ENCODE data around the gene MINDY1. TPM values are rescaled to one million over a fixed set of nuclear protein-coding genes. Genes with fewer than 3 reads are reported as not detected.
A peak's percentile ranks its signal among the peaks of the same experiment; 100 is the strongest.

Gene MINDY1
- polyA plus RNA-seq, 1 donor from 2014 or later = 16.1 TPM

- no peaks in the 10 kb centered on the region for H3K36me3 ChIP-seq (ENCODE audit: insufficient read depth, low read length)
- peak overlapping the region; percentile 100 for H2AFZ ChIP-seq (ENCODE audit: low read depth, low read length)
- peaks cover 22% of the 10 kb centered on the region for H3K79me2 ChIP-seq (replicated peaks; ENCODE audit: insufficient read depth, low read length)
- H3F3A ChIP-seq (ENCODE audit: insufficient read depth, low read length, poor library complexity, severe bottlenecking) = no peaks in the 10 kb centered on the region
- H3K27me3 ChIP-seq (ENCODE audit: insufficient read depth, low read depth, low read length) = no peaks in the 10 kb centered on the region
- no peaks in the 10 kb centered on the region for H4K20me1 ChIP-seq (ENCODE audit: insufficient read depth)
- peak overlapping the region; percentile 74 for H3K9ac ChIP-seq (ENCODE audit: low read length)
- H3K27ac ChIP-seq (ENCODE audit: low read length) = no peak overlapping the region
- no peaks in the 10 kb centered on the region for H3K9me3 ChIP-seq (ENCODE audit: low read length)
- H3K9me2 ChIP-seq (ENCODE audit: insufficient read depth, low read length) = no peaks in the 10 kb centered on the region
- peak overlapping the region; percentile 79 for H3K4me2 ChIP-seq (ENCODE audit: low read length)
- peak overlapping the region; percentile 76 for H3K4me3 ChIP-seq (ENCODE audit: low read length)
- TF ChIP-seq MXI1 (conservative IDR thresholded peaks at IDR 0.05; ENCODE audit: poor library complexity, severe bottlenecking) (no peak), EP300 (conservative IDR thresholded peaks at IDR 0.05; ENCODE audit: poor library complexity, severe bottlenecking) (no peak), SMC3 (conservative IDR thresholded peaks at IDR 0.05; ENCODE audit: poor library complexity) (no peak), REST (IDR thresholded peaks at IDR 0.05; ENCODE audit: borderline replicate concordance) (no peak), RAD21 (conservative IDR thresholded peaks at IDR 0.05) (no peak), CTCF (IDR thresholded peaks at IDR 0.05; ENCODE audit: poor library complexity, severe bottlenecking) (no peak), TAF1 (IDR thresholded peaks at IDR 0.05; ENCODE audit: low read depth) (no peak), POLR2AphosphoS5 (IDR thresholded peaks at IDR 0.05) (no peak), EZH2 (IDR thresholded peaks at IDR 0.05; ENCODE audit: borderline replicate concordance, insufficient read depth, low read length, poor library complexity, severe bottlenecking) (no peak)
These were observed 2.5 kb upstream of the MINDY1 start for GRCh38 chr1:151009206-151009587.

- TF ChIP-seq MXI1 (conservative IDR thresholded peaks at IDR 0.05; ENCODE audit: poor library complexity, severe bottlenecking) (peak; percentile 32), CTCF (IDR thresholded peaks at IDR 0.05; ENCODE audit: poor library complexity, severe bottlenecking) (no peak), EZH2 (IDR thresholded peaks at IDR 0.05; ENCODE audit: borderline replicate concordance, insufficient read depth, low read length, poor library complexity, severe bottlenecking) (no peak), POLR2AphosphoS5 (IDR thresholded peaks at IDR 0.05) (peak; percentile 36), TAF1 (IDR thresholded peaks at IDR 0.05; ENCODE audit: low read depth) (peak; percentile 57), SMC3 (conservative IDR thresholded peaks at IDR 0.05; ENCODE audit: poor library complexity) (peak; percentile 20), EP300 (conservative IDR thresholded peaks at IDR 0.05; ENCODE audit: poor library complexity, severe bottlenecking) (peak; percentile 69)
- Histone ChIP-seq H3K27ac (ENCODE audit: low read length) (peak within 1 kb of the TSS; percentile 75), H3K9me2 (ENCODE audit: insufficient read depth, low read length) (no peaks in the 10 kb centered on the region)
These were observed 1.8 kb upstream of the MINDY1 start, which contains the start of gene PRUNE1 for GRCh38 chr1:151008244-151009205. Gene PRUNE1, plus strand, starts transcription at chr1:151008449. Its CDS starts 184 bp downstream, at chr1:151008633.

More at GRCh38 chr1:151008244-151009205, 1.8 kb upstream of the MINDY1 start, which contains the start of gene PRUNE1:
- Histone ChIP-seq H3K9ac (ENCODE audit: low read length) (peak within 1 kb of the TSS; percentile 74), H2AFZ (ENCODE audit: low read depth, low read length) (peak within 1 kb of the TSS; percentile 100), H3K9me3 (ENCODE audit: low read length) (no peaks in the 10 kb centered on the region), H3K4me2 (ENCODE audit: low read length) (peak within 1 kb of the TSS; percentile 79), H4K20me1 (ENCODE audit: insufficient read depth) (no peaks in the 10 kb centered on the region), H3K4me3 (ENCODE audit: low read length) (peak within 1 kb of the TSS; percentile 76), H3K36me3 (ENCODE audit: insufficient read depth, low read length) (no peaks in the 10 kb centered on the region), H3K79me2 (replicated peaks; ENCODE audit: insufficient read depth, low read length) (peaks cover 26% of the 10 kb centered on the region), H3K27me3 (ENCODE audit: insufficient read depth, low read depth, low read length) (no peaks in the 10 kb centered on the region), H3F3A (ENCODE audit: insufficient read depth, low read length, poor library complexity, severe bottlenecking) (no peaks in the 10 kb centered on the region)
